ENCODE results near the gene NELFCD.

Gene NELFCD

DNA sequence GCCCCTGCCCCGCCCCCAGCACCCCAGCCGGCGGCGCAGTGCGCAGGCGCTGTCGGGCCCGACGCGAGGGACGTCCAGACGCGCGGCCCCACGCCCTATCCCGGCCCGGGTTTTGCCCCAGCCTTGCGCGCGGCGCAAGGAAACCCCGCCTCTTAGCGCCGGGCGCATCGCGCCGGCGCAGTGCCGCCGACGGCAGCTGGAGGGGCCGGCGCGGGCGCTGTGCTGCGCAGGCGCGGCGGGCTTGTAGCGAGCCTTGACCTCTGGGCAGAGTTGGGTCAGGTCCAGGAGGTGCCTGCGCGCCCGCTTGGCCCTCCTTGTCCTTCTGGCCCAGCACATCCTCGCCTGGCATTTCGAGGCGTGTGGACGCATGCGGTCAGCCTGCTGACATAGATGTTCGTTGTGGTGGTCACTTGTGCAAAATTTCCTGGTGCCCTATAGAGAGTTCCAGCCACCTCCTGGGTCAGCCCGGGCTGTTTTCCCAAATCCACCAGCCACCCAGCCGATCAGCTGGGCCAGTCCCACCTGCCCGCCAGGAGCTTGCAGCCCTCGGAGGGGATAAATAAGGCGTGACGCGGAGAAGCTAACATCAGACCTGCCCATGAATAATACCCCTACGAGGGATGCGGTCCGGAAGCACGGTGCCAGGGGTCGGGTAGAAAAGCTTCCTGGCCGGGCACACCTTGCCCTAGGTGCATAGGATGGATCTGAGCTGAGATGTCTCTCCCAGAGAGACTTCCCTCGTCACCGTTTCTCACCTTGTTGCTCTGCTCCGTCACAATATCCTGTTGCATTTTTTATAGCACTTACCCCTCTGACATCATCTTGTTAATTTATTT lies 62.0 kb downstream of the NELFCD start:
- DNase-seq (ENCODE audit: extremely low read depth in 1 of 2, low read depth in 1 of 2) = peak; percentile 65 to 92

DNA sequence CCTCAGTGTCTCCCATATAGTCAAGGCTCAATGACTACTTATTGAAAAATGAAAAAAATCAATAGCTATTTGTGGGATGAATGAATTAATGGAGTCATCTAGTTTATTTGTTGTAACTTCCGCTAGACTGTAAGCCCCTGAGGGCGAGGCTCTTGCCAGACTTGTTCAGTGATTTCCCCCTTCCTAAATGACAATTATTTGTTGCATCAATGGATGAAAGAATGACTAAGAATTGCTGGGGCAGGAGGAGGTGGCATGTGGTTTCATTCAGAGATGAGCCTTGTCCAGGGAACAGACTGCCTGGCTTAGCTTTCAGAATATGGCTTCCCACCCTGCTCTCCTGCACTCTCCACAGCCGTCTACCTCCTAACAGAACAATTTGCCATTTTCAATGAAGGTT lies 62.6 kb downstream of the NELFCD start:
- no peak for DNase-seq (ENCODE audit: extremely low read depth in 1 of 2, low read depth in 1 of 2)

DNA sequence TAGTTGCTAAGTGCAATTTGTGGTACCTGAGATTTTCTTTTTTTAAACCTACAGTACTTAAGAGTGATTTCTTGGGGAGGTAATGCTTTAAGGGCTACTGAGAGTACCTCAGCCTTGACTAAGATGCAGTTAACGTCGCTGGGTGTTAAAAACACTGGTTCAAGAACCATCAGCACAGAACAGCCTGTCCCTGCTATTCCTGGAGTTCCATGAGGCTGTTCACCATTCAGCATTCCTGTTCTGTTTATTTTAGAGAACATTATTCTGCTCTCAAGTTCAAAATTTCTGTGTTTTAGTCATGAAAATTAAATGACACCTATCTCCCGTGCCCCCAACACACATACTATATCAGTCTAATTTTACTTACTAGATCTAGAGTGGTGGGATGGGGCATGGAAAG lies 63.2 kb downstream of the NELFCD start:
- no peak for DNase-seq (ENCODE audit: extremely low read depth in 1 of 2, low read depth in 1 of 2)
